ENCODE measurements around the gene PAPLN. TPM values are rescaled to one million over a fixed set of nuclear protein-coding genes. Genes with fewer than 3 reads are reported as not detected.
"Not testable (repeated sequence)": the region's sequence is repeated elsewhere in the genome, so short reads cannot be mapped to it uniquely, and the experiment has no call there.

The PAPLN gene
- polyA plus RNA-seq, 1 donor: 69.1 TPM

GRCh38 chr14:73287071-73287470, 49.8 kb downstream of the PAPLN start:
- Histone ChIP-seq H3K9me3 (ENCODE audit: control insufficient read depth, low read depth, low read length) (no peaks in the 10 kb centered on the region), H3K36me3 (ENCODE audit: control insufficient read depth, insufficient read depth, low read length) (peaks cover 52% of the 10 kb centered on the region), H3K4me3 (ENCODE audit: low read length) (no peak overlapping the region), H3K4me1 (ENCODE audit: control insufficient read depth, insufficient read depth, low read length) (no peaks in the 10 kb centered on the region), H3K27me3 (ENCODE audit: control insufficient read depth, insufficient read depth, low read length) (no peaks in the 10 kb centered on the region), H3K27ac (ENCODE audit: low read length) (no peak overlapping the region)
- DNase-seq: no peak
- no CpG with 5 or more reads among the region's 5 CpGs for WGBS (ENCODE audit: insufficient coverage, low lambda C conversion rate)

- no peak overlapping the region for H3K4me3 ChIP-seq (ENCODE audit: low read length)
- H3K27ac ChIP-seq (ENCODE audit: low read length): no peak overlapping the region
- no peak for DNase-seq
- 94% methylated on average over 3 of the region's 3 CpGs for WGBS (ENCODE audit: insufficient coverage, low lambda C conversion rate)
- peaks cover 42% of the 10 kb centered on the region for H3K36me3 ChIP-seq (ENCODE audit: control insufficient read depth, insufficient read depth, low read length)
- no peaks in the 10 kb centered on the region for H3K4me1 ChIP-seq (ENCODE audit: control insufficient read depth, insufficient read depth, low read length)
- no peaks in the 10 kb centered on the region for H3K9me3 ChIP-seq (ENCODE audit: control insufficient read depth, low read depth, low read length)
- H3K27me3 ChIP-seq (ENCODE audit: control insufficient read depth, insufficient read depth, low read length): no peaks in the 10 kb centered on the region
Measured at GRCh38 chr14:73289308-73289707, 52.0 kb downstream of the PAPLN start.

GRCh38 chr14:73289729-73290128, 52.4 kb downstream of the PAPLN start:
- H3K27ac ChIP-seq (ENCODE audit: low read length): no peak overlapping the region
- H3K4me3 ChIP-seq (ENCODE audit: low read length): no peak overlapping the region
- no peaks in the 10 kb centered on the region for H3K9me3 ChIP-seq (ENCODE audit: control insufficient read depth, low read depth, low read length)
- no peaks in the 10 kb centered on the region for H3K4me1 ChIP-seq (ENCODE audit: control insufficient read depth, insufficient read depth, low read length)
- WGBS (ENCODE audit: insufficient coverage, low lambda C conversion rate): 40% methylated on average over 1 of the region's 3 CpGs
- H3K27me3 ChIP-seq (ENCODE audit: control insufficient read depth, insufficient read depth, low read length): no peaks in the 10 kb centered on the region
- peaks cover 42% of the 10 kb centered on the region for H3K36me3 ChIP-seq (ENCODE audit: control insufficient read depth, insufficient read depth, low read length)
- no peak for DNase-seq

- Histone ChIP-seq H3K27me3 (ENCODE audit: control insufficient read depth, insufficient read depth, low read length) (no peaks in the 10 kb centered on the region), H3K9me3 (ENCODE audit: control insufficient read depth, low read depth, low read length) (no peaks in the 10 kb centered on the region), H3K4me3 (ENCODE audit: low read length) (no peak overlapping the region), H3K27ac (ENCODE audit: low read length) (no peak overlapping the region), H3K4me1 (ENCODE audit: control insufficient read depth, insufficient read depth, low read length) (peaks cover 3% of the 10 kb centered on the region), H3K36me3 (ENCODE audit: control insufficient read depth, insufficient read depth, low read length) (peaks cover 37% of the 10 kb centered on the region)
- DNase-seq: no peak
- 17% methylated on average over 1 of the region's 4 CpGs for WGBS (ENCODE audit: insufficient coverage, low lambda C conversion rate)
Measured at GRCh38 chr14:73290279-73290678, 53.0 kb downstream of the PAPLN start.

- no peaks in the 10 kb centered on the region for H3K27me3 ChIP-seq (ENCODE audit: control insufficient read depth, insufficient read depth, low read length)
- peaks cover 22% of the 10 kb centered on the region for H3K36me3 ChIP-seq (ENCODE audit: control insufficient read depth, insufficient read depth, low read length)
- no peak overlapping the region for H3K27ac ChIP-seq (ENCODE audit: low read length)
- peaks cover 13% of the 10 kb centered on the region for H3K4me1 ChIP-seq (ENCODE audit: control insufficient read depth, insufficient read depth, low read length)
- 95% methylated on average over 3 of the region's 12 CpGs for WGBS (ENCODE audit: insufficient coverage, low lambda C conversion rate)
- H3K9me3 ChIP-seq (ENCODE audit: control insufficient read depth, low read depth, low read length): no peaks in the 10 kb centered on the region
- H3K4me3 ChIP-seq (ENCODE audit: low read length): no peak overlapping the region
- no peak for DNase-seq
Measured at GRCh38 chr14:73293782-73294781, 56.8 kb downstream of the PAPLN start.

GRCh38 chr14:73295198-73295796, 58.0 kb downstream of the PAPLN start:
- no peak overlapping the region for H3K27ac ChIP-seq (ENCODE audit: low read length)

GRCh38 chr14:73305499-73305898, 68.2 kb downstream of the PAPLN start:
- no peak overlapping the region for H3K4me3 ChIP-seq (ENCODE audit: low read length)
- H3K27ac ChIP-seq (ENCODE audit: low read length): no peak overlapping the region
- no peaks in the 10 kb centered on the region for H3K27me3 ChIP-seq (ENCODE audit: control insufficient read depth, insufficient read depth, low read length)
- H3K9me3 ChIP-seq (ENCODE audit: control insufficient read depth, low read depth, low read length): no peaks in the 10 kb centered on the region
- peaks cover 6% of the 10 kb centered on the region for H3K36me3 ChIP-seq (ENCODE audit: control insufficient read depth, insufficient read depth, low read length)
- no peaks in the 10 kb centered on the region for H3K4me1 ChIP-seq (ENCODE audit: control insufficient read depth, insufficient read depth, low read length)
- DNase-seq: no peak
- WGBS (ENCODE audit: insufficient coverage, low lambda C conversion rate): no CpG with 5 or more reads among the region's 3 CpGs

More at GRCh38 chr14:73295198-73295796, 58.0 kb downstream of the PAPLN start:
- peak; percentile 12 to 55 for DNase-seq
- Histone ChIP-seq H3K9me3 (ENCODE audit: control insufficient read depth, low read depth, low read length) (no peaks in the 10 kb centered on the region), H3K4me3 (ENCODE audit: low read length) (no peak overlapping the region), H3K4me1 (ENCODE audit: control insufficient read depth, insufficient read depth, low read length) (peaks cover 13% of the 10 kb centered on the region), H3K27me3 (ENCODE audit: control insufficient read depth, insufficient read depth, low read length) (no peaks in the 10 kb centered on the region), H3K36me3 (ENCODE audit: control insufficient read depth, insufficient read depth, low read length) (peaks cover 22% of the 10 kb centered on the region)
- no CpG with 5 or more reads among the region's 1 CpG for WGBS (ENCODE audit: insufficient coverage, low lambda C conversion rate)

- Histone ChIP-seq H3K4me1 (ENCODE audit: control insufficient read depth, insufficient read depth, low read length) (no peaks in the 10 kb centered on the region), H3K27ac (ENCODE audit: low read length) (no peak overlapping the region), H3K27me3 (ENCODE audit: control insufficient read depth, insufficient read depth, low read length) (no peaks in the 10 kb centered on the region), H3K36me3 (ENCODE audit: control insufficient read depth, insufficient read depth, low read length) (peaks cover 6% of the 10 kb centered on the region), H3K4me3 (ENCODE audit: low read length) (no peak overlapping the region), H3K9me3 (ENCODE audit: control insufficient read depth, low read depth, low read length) (no peaks in the 10 kb centered on the region)
- no peak for DNase-seq
- 100% methylated on average over 1 of the region's 3 CpGs for WGBS (ENCODE audit: insufficient coverage, low lambda C conversion rate)
Measured at GRCh38 chr14:73307261-73307660, 70.0 kb downstream of the PAPLN start.

GRCh38 chr14:73309207-73309606, 71.9 kb downstream of the PAPLN start:
- not testable (repeated sequence) for H3K27me3 ChIP-seq (ENCODE audit: control insufficient read depth, insufficient read depth, low read length); DNase-seq; H3K36me3 ChIP-seq (ENCODE audit: control insufficient read depth, insufficient read depth, low read length); H3K4me3 ChIP-seq (ENCODE audit: low read length); H3K27ac ChIP-seq (ENCODE audit: low read length); H3K9me3 ChIP-seq (ENCODE audit: control insufficient read depth, low read depth, low read length); H3K4me1 ChIP-seq (ENCODE audit: control insufficient read depth, insufficient read depth, low read length)
- no CpG with 5 or more reads among the region's 1 CpG for WGBS (ENCODE audit: insufficient coverage, low lambda C conversion rate)

- Histone ChIP-seq H3K9me3 (ENCODE audit: control insufficient read depth, low read depth, low read length) (no peaks in the 10 kb centered on the region), H3K27ac (ENCODE audit: low read length) (peak overlapping the region; percentile 39)
Measured at GRCh38 chr14:73311708-73312030, 74.4 kb downstream of the PAPLN start.

More at GRCh38 chr14:73311708-73312030, 74.4 kb downstream of the PAPLN start:
- Histone ChIP-seq H3K27me3 (ENCODE audit: control insufficient read depth, insufficient read depth, low read length) (no peaks in the 10 kb centered on the region), H3K36me3 (ENCODE audit: control insufficient read depth, insufficient read depth, low read length) (peaks cover 8% of the 10 kb centered on the region), H3K4me1 (ENCODE audit: control insufficient read depth, insufficient read depth, low read length) (peaks cover 5% of the 10 kb centered on the region), H3K4me3 (ENCODE audit: low read length) (no peak overlapping the region)
- no peak for DNase-seq
- WGBS (ENCODE audit: insufficient coverage, low lambda C conversion rate): no CpG with 5 or more reads among the region's 2 CpGs
